GM23338 (cell line): ENCODE measurements around the gene GNAT2. TPM values are rescaled to one million over a fixed set of nuclear protein-coding genes. Genes with fewer than 3 reads are reported as not detected.
A peak's percentile ranks its signal among the peaks of the same experiment; 100 is the strongest.

ENCODE experiments used
- ATAC-seq: fragments of 200-7000 bp; cut with Tn5 transposase; 3 replicates; pipeline ENCODE4 v1.9.1; 2020
- DNase-seq: peaks from one replicate; pipeline ENCODE4 v3.0.0-alpha.2; 2015; ENCODE audit warnings: low spot score
- H2AFZ ChIP-seq: fragments of 200-600 bp; sonication (generic); 2 replicates; pipeline ENCODE4 v1.8.0; 2016; ENCODE audit warnings: antibody characterized with exemption, mild to moderate bottlenecking, moderate library complexity
- H3F3A ChIP-seq: fragments of 200-600 bp; sonication (generic); replicated peaks from 2 replicates; pipeline ENCODE4 v1.8.0; 2017; ENCODE audit warnings: antibody characterized with exemption, mixed run types, low read depth
- H3K27ac ChIP-seq: fragments of 200-600 bp; sonication (generic); 2 replicates; pipeline ENCODE4 v1.6.1; 2016; ENCODE audit warnings: low read depth
- H3K27me3 ChIP-seq: fragments of 200-600 bp; sonication (generic); 2 replicates; pipeline ENCODE4 v1.8.0; 2016; ENCODE audit warnings: mild to moderate bottlenecking, mixed run types, moderate library complexity; ENCODE audit not compliant: insufficient read depth
- H3K36me3 ChIP-seq: fragments of 200-600 bp; sonication (generic); 2 replicates; pipeline ENCODE4 v1.8.0; 2016; ENCODE audit warnings: mild to moderate bottlenecking; ENCODE audit not compliant: insufficient read depth
- H3K4me1 ChIP-seq: fragments of 200-600 bp; sonication (generic); 2 replicates; pipeline ENCODE4 v1.8.0; 2016; ENCODE audit warnings: mild to moderate bottlenecking, moderate library complexity; ENCODE audit not compliant: insufficient read depth
- H3K4me2 ChIP-seq: fragments of 200-600 bp; sonication (generic); 2 replicates; pipeline ENCODE4 v1.7.1; 2017; ENCODE audit warnings: mixed run types
- H3K4me3 ChIP-seq: fragments of 200-600 bp; sonication (generic); 2 replicates; pipeline ENCODE4 v1.6.1; 2016; ENCODE audit warnings: mixed run types
- H3K79me2 ChIP-seq: fragments of 200-600 bp; sonication (generic); replicated peaks from 2 replicates; pipeline ENCODE4 v1.8.0; 2017; ENCODE audit warnings: mild to moderate bottlenecking; ENCODE audit not compliant: insufficient read depth
- H3K9me2 ChIP-seq: fragments of 200-600 bp; sonication (generic); 2 replicates; pipeline ENCODE4 v1.8.0; 2017; ENCODE audit not compliant: insufficient read depth
- H4K20me1 ChIP-seq: fragments of 200-600 bp; sonication (generic); replicated peaks from 2 replicates; pipeline ENCODE4 v1.8.0; 2017; ENCODE audit warnings: mild to moderate bottlenecking; ENCODE audit not compliant: insufficient read depth
- H3K27ac Mint-ChIP-seq: 2 replicates; pipeline ENCODE4 v1.8.0; 2020; ENCODE audit warnings: inconsistent platforms, mild to moderate bottlenecking, moderate library complexity, mixed read lengths
- H3K27me3 Mint-ChIP-seq: 3 replicates; pipeline ENCODE4 v1.8.0; 2022; ENCODE audit warnings: low read depth, mild to moderate bottlenecking, moderate library complexity, mixed read lengths, inconsistent platforms; ENCODE audit not compliant: insufficient read depth, poor library complexity
- H3K36me3 Mint-ChIP-seq: 3 replicates; pipeline ENCODE4 v1.8.0; 2021; ENCODE audit warnings: low read depth, mild to moderate bottlenecking, inconsistent platforms, moderate library complexity, mixed read lengths
- H3K4me1 Mint-ChIP-seq: 3 replicates; pipeline ENCODE4 v1.8.0; 2020; ENCODE audit warnings: mild to moderate bottlenecking, inconsistent platforms, mixed read lengths
- H3K4me3 Mint-ChIP-seq: 3 replicates; pipeline ENCODE4 v1.8.0; 2021; ENCODE audit warnings: moderate library complexity, mild to moderate bottlenecking, inconsistent platforms, mixed read lengths
- H3K9me3 Mint-ChIP-seq: 3 replicates; pipeline ENCODE4 v1.8.0; 2020; ENCODE audit warnings: moderate library complexity, mild to moderate bottlenecking, inconsistent platforms, mixed read lengths
- JUNB ChIP-seq: IDR thresholded peaks from one replicate; pipeline ENCODE4 v1.6.1; 2016; ENCODE audit warnings: antibody characterized with exemption; ENCODE audit not compliant: unreplicated experiment
- STAT1 ChIP-seq: IDR thresholded peaks from one replicate; pipeline ENCODE4 v1.6.1; 2016; ENCODE audit warnings: antibody characterized with exemption; ENCODE audit not compliant: unreplicated experiment
- polyA plus RNA-seq: library from polyadenylated mRNA; unstranded; fragments of >200 nt; fragmentation: Nextera tagmentation; extraction: Ambion mirVana; gene quantifications from 2 replicates; pipeline ENCODE4 v1.2.1, GENCODE V29; 2016
- total RNA-seq: library from RNA; depleted of rRNA; stranded (reverse); fragments of >200 nt; shearing (Covaris generic); gene quantifications from 2 replicates; pipeline ENCODE4 v1.2.3, GENCODE V29; 2014
- TF ChIP-seq, protein P1 (sequence below): IDR thresholded peaks from 2 replicates; pipeline ENCODE4 v1.6.1; 2016; ENCODE audit warnings: antibody characterized with exemption
- TF ChIP-seq, protein P2 (sequence below), 2 experiments: fragments of 200-600 bp in 1 of 2; sonication (generic) in 1 of 2; conservative IDR thresholded peaks; 2 replicates each; pipeline versions ENCODE4 v1.5.1 to v1.6.1; 2016 to 2017; ENCODE audit warnings: antibody characterized with exemption in 2 of 2, low read depth in 2 of 2, mild to moderate bottlenecking in 2 of 2, moderate library complexity in 1 of 2

Gene GNAT2
- total and polyA plus RNA-seq, 2 experiments from 2014 or later: 0.21 TPM; not detected in 1

DNA sequence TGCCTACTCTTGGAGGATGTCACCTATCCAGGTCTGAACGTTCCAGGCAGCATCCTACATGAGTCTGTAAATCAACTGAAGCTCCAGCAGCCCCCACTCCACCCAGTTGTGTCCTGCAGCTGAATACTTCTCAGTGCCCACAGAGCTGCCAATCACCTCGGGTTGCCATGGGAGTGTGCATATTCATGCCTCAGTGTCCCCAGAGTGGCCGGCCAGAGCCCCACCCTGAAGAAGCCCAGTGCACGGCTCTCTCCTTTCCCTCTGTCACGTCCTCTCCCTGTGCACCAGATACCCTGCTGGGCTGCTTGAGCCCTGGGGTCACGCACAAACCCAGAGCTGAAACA is 20.4 kb upstream of the GNAT2 start:
- Histone ChIP-seq H3F3A (0 out of 2 replicates have a peak, but pooled peaks cover 8% of the 10 kb centered on the region), H3K4me3 (no peak overlapping the region), H3K27ac (no peak overlapping the region), H2AFZ (peak overlapping the region; percentile 86), H3K9me2 (no peaks in the 10 kb centered on the region), H3K36me3 (no peaks in the 10 kb centered on the region), H3K79me2 (no peaks in the 10 kb centered on the region), H4K20me1 (no peaks in the 10 kb centered on the region; the same call in 1 of the 2 replicates), H3K4me2 (no peak overlapping the region), H3K4me1 (peaks cover 10% of the 10 kb centered on the region), H3K27me3 (no peaks in the 10 kb centered on the region)
- ATAC-seq (no peak; the same call in 1 of the 3 replicates), DNase-seq (no peak)
- Mint-ChIP-seq H3K27me3 (peaks cover 17% of the 10 kb centered on the region), H3K36me3 (no peaks in the 10 kb centered on the region), H3K4me1 (peaks cover 22% of the 10 kb centered on the region), H3K9me3 (no peaks in the 10 kb centered on the region), H3K4me3 (no peak overlapping the region), H3K27ac (no peak overlapping the region)
- TF ChIP-seq, protein P1, sequence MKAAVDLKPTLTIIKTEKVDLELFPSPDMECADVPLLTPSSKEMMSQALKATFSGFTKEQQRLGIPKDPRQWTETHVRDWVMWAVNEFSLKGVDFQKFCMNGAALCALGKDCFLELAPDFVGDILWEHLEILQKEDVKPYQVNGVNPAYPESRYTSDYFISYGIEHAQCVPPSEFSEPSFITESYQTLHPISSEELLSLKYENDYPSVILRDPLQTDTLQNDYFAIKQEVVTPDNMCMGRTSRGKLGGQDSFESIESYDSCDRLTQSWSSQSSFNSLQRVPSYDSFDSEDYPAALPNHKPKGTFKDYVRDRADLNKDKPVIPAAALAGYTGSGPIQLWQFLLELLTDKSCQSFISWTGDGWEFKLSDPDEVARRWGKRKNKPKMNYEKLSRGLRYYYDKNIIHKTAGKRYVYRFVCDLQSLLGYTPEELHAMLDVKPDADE: no peak
- TF ChIP-seq STAT1: no peak

DNA sequence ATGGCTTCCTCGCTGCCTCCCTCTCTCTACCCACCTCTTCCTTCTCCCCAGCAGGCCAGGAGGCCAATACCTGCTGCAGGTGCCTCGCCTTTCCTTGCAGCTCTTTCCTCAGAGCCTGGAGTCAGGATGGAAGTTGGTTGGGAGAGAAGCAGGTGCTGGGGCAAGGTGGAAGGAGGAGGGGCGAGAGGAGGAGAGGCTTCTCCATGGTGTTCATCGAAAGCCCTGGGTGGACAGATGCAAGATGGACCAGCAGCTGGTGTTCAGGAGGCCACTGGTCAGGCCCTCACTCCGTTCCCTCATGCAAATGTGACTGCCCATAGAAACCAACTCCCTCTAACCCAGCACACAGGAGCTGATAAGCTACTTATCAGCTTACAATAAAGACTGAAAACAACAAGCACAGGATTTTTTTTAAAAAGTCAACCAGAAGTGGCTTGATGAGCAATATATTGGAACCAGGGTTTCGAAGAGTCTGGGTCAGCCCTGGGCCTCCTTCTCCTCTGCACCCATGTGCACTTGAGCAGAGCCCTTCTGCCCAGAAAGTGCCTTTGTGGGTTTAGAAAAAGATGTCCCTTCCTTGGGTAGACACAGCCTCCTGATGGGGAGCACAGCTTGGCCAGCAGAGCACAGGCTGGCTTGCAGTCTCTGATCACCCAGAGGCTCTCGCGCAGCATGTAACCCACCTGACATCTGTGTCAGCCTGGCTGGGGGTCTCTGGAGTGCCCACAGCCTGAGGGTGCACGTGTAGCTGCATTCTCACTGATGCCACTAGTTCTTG is 19.8 kb upstream of the GNAT2 start:
- peaks cover 10% of the 10 kb centered on the region for H3K4me1 ChIP-seq
- H3K9me2 ChIP-seq: no peaks in the 10 kb centered on the region
- no peak overlapping the region for H3K4me3 ChIP-seq
- no peaks in the 10 kb centered on the region for H3K36me3 ChIP-seq
- DNase-seq: no peak
- Mint-ChIP-seq H3K9me3 (no peaks in the 10 kb centered on the region), H3K4me3 (no peak overlapping the region), H3K36me3 (no peaks in the 10 kb centered on the region), H3K27me3 (peaks cover 17% of the 10 kb centered on the region), H3K4me1 (peaks cover 27% of the 10 kb centered on the region), H3K27ac (no peak overlapping the region)
- no peak overlapping the region for H3K27ac ChIP-seq
- no peak overlapping the region for H3K4me2 ChIP-seq
- no peak for ATAC-seq
- H4K20me1 ChIP-seq: no peaks in the 10 kb centered on the region; the same call in 1 of the 2 replicates
- no peak overlapping the region for H2AFZ ChIP-seq
- H3K79me2 ChIP-seq: no peaks in the 10 kb centered on the region
- H3K27me3 ChIP-seq: no peaks in the 10 kb centered on the region
- H3F3A ChIP-seq: 0 out of 2 replicates have a peak, but pooled peaks cover 8% of the 10 kb centered on the region
- TF ChIP-seq, protein P1: no peak
- no peak for TF ChIP-seq JUNB

DNA sequence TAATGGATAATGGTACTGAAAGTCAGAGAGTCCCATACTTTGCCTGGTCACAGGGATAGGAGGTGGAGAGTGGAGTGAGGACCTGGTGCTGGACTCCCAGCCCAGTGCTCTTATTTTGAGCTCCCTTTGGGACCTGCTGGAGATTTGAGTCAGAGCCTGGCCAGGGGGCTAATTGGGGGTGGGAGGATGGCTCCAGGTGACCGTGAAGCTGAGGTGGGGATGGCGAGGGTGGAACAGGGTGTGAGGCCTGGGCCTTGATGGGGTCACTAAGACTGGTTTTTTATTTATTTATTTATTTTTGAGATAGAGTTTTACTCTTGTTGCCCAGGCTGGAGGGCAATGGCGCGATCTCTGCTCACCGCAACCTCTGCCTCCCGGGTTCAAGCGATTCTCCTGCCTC is 18.0 kb upstream of the GNAT2 start:
- H3K27ac Mint-ChIP-seq: no peak overlapping the region
- no peaks in the 10 kb centered on the region for H3K9me2 ChIP-seq
- H3K79me2 ChIP-seq: no peaks in the 10 kb centered on the region
- H3K4me3 Mint-ChIP-seq: no peak overlapping the region
- H3K4me1 ChIP-seq: peaks cover 10% of the 10 kb centered on the region
- TF ChIP-seq, protein P2, sequence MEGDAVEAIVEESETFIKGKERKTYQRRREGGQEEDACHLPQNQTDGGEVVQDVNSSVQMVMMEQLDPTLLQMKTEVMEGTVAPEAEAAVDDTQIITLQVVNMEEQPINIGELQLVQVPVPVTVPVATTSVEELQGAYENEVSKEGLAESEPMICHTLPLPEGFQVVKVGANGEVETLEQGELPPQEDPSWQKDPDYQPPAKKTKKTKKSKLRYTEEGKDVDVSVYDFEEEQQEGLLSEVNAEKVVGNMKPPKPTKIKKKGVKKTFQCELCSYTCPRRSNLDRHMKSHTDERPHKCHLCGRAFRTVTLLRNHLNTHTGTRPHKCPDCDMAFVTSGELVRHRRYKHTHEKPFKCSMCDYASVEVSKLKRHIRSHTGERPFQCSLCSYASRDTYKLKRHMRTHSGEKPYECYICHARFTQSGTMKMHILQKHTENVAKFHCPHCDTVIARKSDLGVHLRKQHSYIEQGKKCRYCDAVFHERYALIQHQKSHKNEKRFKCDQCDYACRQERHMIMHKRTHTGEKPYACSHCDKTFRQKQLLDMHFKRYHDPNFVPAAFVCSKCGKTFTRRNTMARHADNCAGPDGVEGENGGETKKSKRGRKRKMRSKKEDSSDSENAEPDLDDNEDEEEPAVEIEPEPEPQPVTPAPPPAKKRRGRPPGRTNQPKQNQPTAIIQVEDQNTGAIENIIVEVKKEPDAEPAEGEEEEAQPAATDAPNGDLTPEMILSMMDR (conservative IDR thresholded peaks at IDR 0.05; ENCODE audit: low read depth in 2 of 2): no peak
- TF ChIP-seq STAT1: no peak
- no peaks in the 10 kb centered on the region for H3K9me3 Mint-ChIP-seq
- no peaks in the 10 kb centered on the region for H3K27me3 ChIP-seq
- H3K27ac ChIP-seq: no peak overlapping the region
- H3K4me2 ChIP-seq: no peak overlapping the region
- no peak for ATAC-seq
- no peaks in the 10 kb centered on the region for H4K20me1 ChIP-seq
- peaks cover 27% of the 10 kb centered on the region for H3K4me1 Mint-ChIP-seq
- peaks cover 14% of the 10 kb centered on the region for H3K27me3 Mint-ChIP-seq
- H2AFZ ChIP-seq: no peak overlapping the region
- no peaks in the 10 kb centered on the region for H3K36me3 Mint-ChIP-seq
- no peak for DNase-seq
- H3K36me3 ChIP-seq: no peaks in the 10 kb centered on the region
- no peak overlapping the region for H3K4me3 ChIP-seq
- 0 out of 2 replicates have a peak, but pooled peaks cover 3% of the 10 kb centered on the region for H3F3A ChIP-seq
